ENCODE data around the gene TCF20. TPM values are rescaled to one million over a fixed set of nuclear protein-coding genes. Genes with fewer than 3 reads are reported as not detected.

The TCF20 gene
- polyA plus RNA-seq, 4 donors, result 25.2 to 27.9 (median 26.6) TPM

DNA sequence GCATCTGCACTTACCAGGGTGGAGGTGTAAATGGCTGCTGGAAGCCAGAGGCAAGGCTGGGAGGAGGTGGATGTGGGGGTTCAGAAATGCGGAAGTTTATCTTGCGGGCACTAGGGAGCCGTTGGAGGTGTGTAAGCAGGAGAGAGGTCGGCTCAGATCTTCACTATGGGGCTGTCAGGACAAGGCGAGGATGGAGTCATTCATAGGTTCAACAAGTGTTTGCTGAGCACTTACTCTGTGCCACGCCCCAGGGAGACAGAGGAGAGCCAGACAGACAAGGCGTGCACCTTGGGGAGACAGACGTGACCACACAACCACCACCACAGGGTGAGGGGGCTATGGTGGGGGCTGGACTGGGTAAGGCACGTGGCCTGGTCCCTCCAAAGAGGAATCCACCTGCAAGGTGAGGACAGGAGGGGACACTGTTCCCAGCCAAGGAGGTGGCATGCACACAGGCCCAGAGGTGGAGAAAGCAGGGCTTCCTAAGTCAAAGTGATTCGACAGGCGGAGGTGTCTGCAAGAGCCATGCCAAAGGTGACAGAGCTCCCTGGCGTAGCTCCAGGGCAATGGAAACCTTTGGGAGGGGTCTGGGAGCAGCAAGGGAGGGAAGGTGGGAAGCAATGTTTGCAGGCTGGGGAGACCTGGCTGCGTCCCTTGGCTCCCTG lies 30.8 kb upstream of the TCF20 start:
- DNase-seq (ENCODE audit: low read depth in 4 of 4, low spot score in 3 of 4), result no peak

DNA sequence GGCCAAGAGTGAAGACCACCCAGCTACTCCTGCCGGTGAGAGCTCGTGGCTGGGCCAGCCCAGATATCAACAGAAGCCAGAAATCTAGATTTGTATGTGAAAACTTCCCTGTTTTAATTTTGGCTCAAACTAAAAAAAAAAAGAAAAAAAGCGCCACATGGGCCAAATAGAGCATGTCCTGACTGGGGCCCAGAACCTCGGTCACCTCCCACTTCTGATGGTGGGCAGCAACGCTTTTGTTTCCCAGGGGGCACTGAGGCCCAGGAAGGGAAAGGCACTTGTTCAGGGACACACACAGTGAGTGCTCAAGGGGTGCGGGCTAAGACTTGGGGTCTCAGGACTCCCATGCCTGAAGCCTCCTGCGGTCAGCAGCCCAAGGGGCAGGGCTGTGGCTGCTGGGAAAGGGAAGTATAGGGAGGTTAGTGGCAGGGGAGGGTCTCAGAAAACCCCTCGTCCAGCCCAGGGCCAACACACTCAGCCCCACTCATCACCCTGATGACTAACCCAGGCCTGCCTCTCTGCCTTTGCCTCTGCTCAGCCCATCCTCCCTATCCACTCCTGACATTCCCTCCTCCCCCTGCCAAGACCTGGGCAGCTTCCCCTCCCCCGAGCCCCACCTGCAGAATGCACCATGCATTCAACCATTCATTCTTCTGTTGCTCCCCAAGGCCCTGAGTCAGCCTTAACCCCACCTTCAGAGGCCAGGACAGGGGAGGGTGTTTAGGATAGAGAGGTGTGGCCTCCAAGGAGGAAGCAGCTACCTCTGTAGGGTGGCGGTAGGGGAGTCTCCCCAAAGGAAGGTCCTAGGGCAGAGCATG lies 30.0 kb upstream of the TCF20 start:
- no peak for DNase-seq (ENCODE audit: low read depth in 4 of 4, low spot score in 3 of 4)

DNA sequence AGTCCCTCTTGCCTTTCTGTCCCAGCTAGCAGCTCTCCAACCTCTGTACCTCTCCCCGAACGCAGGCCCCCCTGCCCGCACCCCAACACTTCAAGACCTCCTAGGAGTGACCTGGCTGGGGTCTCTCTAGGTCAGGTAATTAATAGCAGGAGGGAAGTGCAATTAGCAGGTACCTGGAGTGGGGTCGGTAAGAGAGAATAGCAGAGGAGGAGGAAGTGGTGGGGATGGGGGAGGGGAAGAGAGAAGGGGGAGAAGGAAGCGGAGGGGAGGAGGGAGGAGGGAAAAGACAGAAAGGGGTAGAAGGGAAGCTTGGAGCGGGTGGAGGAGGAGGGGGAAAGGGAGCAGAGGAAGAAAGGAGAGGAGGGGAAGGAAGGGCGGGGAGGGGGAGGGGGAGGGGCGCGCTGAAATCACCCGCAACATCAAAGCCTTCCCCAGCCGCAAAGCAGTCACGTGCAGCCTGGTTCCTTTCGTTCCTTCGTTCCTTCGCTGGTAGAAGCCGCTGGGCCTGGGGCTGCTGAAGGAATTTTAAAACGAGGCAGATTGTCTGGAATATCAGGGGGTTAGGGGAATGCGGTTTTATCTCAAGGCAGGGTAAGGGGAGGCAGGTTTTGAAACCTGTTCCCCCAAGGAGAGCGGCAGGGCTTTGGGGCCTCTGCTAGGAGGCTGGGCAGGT lies 29.3 kb upstream of the TCF20 start:
- DNase-seq (ENCODE audit: low read depth in 4 of 4, low spot score in 3 of 4), result no peak

DNA sequence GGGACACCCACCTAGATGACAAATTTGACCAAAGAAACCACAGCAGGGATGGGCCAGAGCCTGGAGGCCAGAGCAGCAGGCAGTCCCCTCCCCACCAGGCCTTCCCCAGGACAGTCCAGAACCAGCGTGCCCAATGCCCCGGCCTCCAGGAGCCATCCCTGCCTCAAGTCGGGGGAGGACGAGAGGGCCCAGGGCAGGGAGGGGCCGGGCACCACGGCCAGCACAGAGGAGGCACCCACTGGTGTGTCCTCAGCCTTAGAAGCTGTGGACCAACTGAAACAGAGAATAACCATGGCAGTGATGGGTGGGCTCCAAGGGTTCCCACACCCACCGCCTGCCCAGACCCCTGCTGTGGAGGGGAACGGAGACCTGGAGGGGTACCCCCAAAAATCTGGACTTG lies 28.3 kb upstream of the TCF20 start:
- no peak for DNase-seq (ENCODE audit: low read depth in 4 of 4, low spot score in 3 of 4)

DNA sequence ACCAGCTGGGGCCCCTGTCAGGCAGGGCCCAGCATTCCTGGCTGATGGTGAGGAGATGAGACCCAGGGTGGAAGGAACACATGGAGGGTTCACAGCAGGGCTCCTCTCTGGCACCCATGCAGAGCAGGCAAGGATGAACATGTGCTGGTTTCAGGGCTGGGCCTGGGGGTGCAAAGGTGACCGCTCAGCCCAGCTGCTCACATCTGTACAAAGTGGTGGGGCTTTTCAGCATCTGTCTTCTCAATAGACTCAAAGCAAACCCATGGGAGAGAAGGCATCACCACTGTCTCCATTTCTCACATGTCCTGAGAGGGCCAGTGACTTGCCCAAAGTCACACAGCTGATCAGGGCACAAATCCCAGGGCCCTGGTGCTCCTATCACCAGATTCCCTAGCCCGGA lies 27.3 kb upstream of the TCF20 start:
- no peak for DNase-seq (ENCODE audit: low read depth in 4 of 4, low spot score in 3 of 4)

DNA sequence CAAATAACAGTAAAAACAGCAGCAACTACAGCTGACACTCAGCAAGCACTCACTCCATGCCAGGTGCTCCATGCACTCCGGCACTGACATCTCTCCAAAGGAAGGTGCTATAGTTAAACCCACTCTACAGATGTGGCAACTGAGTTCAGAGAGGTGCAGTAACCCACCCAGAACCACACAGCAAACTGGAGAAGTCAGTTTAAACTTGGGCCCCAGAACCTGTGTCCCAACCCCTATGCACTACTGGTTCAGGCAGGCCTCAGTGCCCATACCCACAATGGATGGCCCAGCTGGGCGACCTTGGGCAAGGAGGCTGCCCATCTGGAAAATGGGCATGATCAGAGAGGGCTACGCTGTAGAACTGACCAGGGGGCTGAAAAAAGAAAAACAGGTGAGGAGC lies 26.4 kb upstream of the TCF20 start:
- DNase-seq (ENCODE audit: low read depth in 4 of 4, low spot score in 3 of 4), result no peak

DNA sequence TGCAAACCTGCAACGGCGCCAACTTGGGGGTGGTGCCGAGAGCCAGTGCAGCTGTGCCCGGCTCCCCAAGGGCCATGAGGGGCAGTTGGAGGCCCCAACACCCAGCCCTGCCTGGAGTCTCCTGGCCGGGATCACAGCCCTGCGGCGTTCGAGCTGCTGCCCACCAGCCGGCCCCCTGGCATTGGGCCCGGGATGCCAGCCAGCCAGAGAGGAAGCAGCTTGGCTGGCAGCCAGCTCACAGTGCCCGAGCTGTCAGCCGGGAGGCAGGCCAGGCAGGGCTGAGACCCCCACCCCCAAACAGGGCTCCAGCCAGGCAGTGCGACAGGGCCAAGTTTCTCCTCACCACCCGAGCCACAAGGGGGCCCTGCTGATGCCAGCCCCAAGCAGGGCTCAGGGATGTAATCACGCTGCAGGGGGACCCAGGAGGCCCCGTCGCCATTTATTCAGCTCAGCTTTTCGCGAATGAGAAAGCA lies 26.0 kb upstream of the TCF20 start:
- DNase-seq (ENCODE audit: low read depth in 4 of 4, low spot score in 3 of 4), result no peak

DNA sequence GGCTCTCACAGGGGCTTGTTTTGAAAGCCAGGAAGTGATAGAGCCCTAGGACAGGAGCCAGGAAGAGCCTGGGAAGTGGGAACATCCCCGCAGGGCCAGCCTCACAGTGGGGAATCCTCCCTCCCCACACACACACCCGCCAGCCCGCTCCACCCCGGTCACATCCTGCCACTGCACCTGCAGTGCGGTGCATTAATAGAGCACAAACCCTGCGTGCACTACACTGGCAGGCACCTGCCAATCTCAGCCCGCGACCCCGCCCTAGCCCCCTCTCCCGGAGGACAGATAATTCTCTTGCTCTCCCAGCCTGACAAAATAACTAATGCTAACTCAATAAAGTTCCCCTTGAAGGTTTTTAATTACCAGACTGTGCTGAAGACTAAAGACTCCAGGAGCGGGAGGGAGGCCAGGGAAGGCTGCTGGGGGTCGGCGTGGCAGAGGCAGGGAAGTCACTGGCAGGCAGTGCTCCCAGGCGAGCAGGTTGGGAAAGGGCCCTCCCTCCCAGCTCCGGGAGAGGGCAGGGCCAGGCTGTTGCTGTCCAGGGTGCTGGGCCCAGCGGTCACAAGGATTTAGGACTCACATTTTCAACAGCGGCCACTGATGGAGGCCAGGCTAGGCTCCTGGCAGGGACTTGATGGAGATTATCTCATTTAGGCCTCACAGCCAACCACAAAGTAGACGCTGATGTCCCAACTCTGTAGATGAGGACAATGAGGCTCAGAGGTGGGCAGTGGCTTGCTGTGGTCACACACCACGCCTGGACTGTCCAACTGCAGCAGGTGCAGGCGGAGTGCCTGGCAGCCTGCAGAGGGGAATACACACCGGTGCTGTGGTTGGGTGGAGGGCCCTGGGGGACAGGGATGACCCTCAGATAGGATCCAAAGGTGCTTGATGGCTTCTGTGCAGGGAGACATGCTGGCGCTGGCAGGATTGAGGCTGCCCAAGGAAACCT lies 23.9 kb upstream of the TCF20 start:
- no peak for DNase-seq (ENCODE audit: low read depth in 4 of 4, low spot score in 3 of 4)

DNA sequence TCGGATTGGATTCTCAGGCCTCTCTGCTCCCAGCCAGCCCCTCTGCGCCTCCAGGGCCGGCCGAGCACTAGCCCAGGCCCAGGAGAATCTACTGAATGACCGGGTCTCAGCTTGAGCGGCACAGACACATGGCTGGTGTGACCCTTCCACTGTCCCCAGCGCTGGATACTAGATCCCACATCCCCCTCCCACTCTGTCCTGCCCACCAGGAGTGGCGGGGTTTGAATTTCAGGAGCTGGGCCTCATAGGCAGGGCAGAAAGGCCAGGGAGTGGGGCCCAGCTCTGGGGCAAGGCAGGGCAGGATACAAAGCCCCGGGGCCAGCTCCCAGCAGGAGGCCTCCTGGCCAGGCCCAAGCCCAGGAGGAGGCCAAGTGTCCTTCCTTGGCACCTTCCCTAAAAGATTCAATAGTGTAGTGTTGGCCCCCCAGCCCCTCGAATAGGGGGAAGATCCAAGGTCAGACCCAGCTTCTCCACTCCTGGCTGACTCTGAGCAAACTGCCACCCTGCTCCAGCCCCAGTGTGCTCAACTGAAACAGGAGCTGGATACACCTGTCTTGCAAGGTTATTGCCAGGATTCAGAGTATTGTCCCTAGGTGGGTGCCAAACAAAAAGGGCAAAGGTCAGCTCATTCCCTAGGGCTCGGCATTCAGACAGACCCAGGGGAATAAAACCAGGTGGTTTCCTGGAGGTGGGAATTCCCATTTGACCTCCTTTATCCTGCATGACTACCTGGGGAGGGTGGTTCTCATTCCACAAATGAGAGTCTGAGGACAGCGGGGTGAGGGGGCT lies 22.5 kb upstream of the TCF20 start:
- DNase-seq (ENCODE audit: low read depth in 4 of 4, low spot score in 3 of 4), result no peak

DNA sequence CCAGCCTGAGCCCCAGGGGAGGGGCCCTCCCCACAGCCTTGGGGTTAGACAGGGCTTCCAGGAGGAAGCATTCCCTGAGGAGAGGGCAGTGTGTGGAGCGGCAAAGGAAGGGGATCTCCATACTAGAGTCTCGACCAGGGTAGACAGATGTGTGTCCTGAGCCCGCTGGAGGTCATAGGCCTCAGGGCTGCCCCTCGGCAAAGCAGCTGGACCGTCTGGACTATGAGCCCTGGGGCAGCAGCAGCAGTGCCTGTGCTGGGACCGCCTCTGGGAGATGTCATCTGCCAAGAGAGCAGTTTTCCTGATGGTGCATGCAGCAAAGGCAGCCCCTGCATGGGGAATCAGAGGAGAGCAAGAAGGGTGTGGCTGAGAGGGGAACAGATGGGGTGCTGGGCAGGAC lies 20.8 kb upstream of the TCF20 start:
- DNase-seq (ENCODE audit: low read depth in 4 of 4, low spot score in 3 of 4), result no peak

DNA sequence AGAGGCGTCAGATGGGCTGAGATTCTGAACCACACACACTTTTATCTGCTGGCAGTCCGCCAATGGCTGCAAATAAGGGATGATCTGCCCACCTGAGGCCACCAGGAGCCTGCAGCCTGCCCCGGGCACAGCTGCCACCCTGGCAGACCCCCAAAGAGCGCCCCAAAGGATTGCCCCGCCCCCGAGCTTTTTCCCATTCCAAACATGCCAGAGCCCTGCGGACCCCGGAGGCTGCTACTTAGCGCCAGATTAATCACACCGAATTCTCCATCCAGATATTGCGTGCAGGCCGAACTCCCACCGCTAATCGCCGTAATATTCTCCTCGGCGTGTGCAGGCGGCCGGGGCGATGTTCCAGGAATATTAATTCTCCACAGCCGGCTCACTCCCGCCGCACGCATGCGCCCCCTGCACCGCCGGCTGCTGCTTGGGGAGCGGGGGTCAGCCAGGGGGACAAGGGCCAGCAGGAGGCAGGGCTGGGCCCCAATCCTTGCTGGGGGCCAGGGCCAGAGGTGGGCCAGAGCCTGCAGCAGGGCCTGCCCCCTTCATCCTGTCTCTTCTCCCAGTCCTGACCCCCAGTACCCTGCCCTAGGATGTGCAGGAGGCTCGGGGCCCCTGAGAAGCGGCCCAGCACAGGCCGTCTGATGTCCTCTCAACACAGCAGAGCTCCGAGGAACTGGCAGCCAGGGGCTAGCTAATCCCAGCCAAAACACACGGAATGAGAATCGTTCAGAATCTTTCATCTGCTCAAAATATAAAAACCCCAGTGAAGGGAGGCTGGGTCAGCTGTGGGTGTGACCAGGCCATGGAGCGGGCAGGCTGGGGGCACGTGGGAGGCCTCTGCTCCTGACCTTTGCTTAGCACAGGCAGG lies 19.5 kb upstream of the TCF20 start:
- DNase-seq (ENCODE audit: low read depth in 4 of 4, low spot score in 3 of 4), result no peak

DNA sequence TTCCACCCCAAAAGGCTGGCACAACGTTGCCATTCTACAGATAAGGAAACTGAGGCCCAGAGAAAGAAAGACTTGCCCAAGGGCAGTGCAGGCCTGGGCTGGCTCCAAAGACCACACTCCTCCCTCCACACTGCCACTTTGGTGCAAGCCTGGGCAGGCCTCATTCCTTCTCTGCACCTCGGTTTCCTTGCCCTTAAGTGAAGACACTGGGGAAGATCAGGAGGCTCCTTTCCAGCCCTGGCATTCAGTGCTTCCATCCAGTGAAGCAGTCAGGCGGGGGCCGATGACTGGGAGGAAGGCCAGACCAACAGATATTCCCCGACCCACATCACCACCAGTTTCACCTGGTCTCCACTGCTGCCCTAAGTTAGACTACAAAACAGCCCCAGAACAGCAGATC lies 18.3 kb upstream of the TCF20 start:
- no peak for DNase-seq (ENCODE audit: low read depth in 4 of 4, low spot score in 3 of 4)

DNA sequence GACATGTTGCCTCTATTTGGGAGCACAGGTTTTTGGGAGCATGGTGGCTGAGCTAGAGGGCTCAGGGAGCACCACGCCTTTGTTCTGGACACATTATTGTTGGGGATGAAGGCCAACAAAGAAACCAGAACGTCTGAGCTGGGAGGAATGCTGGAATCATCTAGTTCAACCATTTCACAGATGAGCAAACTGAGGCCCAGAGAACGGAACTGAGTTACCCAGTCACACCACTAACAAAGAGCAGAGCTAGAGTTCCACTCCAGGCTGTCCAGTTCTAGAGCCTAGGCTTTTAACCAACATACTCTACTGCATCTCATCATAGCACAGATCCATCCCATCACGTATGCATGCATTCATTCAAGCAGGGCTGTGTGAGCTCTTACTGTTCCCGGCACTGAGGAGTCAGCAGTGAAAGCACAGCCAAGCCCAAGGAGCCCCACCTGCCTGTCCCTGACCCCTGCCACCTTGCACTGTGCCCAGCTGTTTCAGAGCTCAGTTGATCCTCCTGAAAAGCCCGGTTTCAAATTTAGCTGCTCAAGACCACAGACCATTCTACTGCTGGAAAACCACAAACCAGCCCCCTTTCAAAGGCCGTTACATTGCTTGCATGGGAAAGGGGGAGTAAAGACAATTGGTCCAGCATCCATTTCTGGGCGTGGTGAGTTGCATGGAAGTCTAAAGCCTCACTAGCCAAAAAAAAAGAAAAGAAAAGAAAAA lies 16.9 kb upstream of the TCF20 start:
- no peak for DNase-seq (ENCODE audit: low read depth in 4 of 4, low spot score in 3 of 4)

DNA sequence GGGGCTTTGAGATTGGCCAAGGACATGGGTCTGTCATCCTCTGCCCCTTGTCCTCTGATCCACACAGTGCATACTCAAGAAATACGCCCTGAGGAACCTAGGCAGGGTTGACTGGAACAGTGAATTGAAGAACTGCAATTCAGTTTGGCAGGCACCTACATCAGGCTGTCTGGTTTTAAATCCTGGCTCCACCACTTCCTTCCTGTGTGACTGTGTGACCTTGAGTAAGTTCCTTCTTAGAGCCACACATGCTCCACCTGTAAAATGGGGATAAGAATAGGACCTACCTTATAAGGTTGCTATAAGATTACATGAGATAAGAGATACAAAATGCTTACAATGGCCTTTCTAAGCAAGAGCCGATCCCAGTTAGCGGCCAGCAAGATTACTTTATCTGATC lies 15.8 kb upstream of the TCF20 start:
- DNase-seq (ENCODE audit: low read depth in 4 of 4, low spot score in 3 of 4), result no peak

DNA sequence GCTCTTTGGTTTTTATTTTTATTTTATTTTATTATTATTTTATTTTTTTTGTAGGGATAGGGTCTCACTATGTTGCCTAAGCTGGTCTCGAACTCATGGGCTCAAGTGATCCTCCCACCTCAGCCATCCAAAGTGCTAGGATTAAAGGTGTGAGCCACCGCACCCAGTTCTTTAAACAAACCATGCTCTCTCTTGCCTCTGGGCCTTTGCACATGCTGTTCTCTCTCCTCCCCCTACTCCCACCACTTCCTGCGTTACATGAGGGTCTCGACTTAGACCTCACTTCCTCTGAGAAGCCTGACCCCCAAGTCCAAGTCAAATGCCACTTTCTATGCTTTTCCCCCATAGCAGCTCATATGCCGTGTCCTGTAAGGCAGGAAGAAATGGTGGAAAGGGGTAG lies 15.2 kb upstream of the TCF20 start:
- no peak for DNase-seq (ENCODE audit: low read depth in 4 of 4, low spot score in 3 of 4)

DNA sequence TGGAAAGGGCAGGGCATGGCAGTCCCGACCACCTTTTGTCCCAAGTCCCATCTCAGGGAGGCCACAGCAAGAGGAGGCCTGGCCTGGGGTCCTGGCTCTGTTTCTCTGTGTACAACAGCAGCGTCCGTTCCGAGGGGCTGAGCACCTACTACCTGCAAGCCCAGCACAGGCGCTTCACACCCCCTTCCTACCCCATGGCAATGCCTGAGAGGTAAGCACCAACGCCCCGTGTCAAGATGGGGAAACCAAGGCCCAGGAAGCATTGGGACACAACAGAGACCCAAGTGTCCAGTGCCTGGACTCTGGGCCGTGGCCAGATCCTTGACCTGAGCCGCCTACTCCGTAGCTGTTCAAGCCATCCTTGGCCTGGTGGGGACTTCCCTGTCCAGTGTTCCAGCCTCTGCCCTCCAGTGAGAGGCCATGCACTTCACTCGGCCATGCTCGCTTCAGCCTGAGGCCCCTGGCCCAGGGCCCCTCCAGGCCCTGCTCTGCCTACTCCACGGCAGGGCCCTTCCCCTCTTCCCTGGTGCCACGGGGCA lies 14.3 kb upstream of the TCF20 start:
- DNase-seq (ENCODE audit: low read depth in 4 of 4, low spot score in 3 of 4), result no peak

DNA sequence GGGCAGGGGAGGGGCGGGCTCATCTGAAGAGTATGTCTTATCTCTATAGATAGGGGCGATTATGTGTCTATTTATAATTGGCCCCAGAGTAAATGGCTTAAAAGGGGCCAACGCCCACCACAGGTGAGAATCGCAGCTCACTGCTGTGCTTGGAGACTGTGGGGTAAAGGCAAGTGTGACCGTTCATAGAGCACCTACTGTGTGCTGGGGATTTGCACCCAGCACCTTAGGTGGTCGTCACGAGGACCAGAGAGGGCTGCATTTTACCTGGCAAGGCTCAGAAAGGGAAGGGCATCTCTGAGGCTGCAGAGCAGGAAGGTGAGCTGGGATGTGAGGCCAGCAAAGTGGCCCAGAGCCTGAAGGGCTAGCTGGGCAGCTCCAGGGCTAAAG lies 13.7 kb upstream of the TCF20 start:
- no peak for DNase-seq (ENCODE audit: low read depth in 4 of 4, low spot score in 3 of 4)

Measured in right renal pelvis (tissue), 4 donors.